CD4-positive, alpha-beta T cell (primary cell): ENCODE measurements around the gene ZSCAN16. TPM values are rescaled to one million over a fixed set of nuclear protein-coding genes. Genes with fewer than 3 reads are reported as not detected.
A peak's percentile ranks its signal among the peaks of the same experiment; 100 is the strongest.

ENCODE experiments used
- ATAC-seq: fragments of 200-7000 bp; cut with Tn5 transposase; one replicate; pipeline ENCODE4 v1.10.0; 2022; ENCODE audit warnings: mild to moderate bottlenecking; ENCODE audit not compliant: poor library complexity
- CTCF ChIA-PET: fragments of 350-600 bp; sonication (Branson Sonifier 250); formaldehyde crosslinking; loops from one replicate; lab custom pipeline; 2021; ENCODE audit warnings: antibody characterized with exemption, inconsistent platforms; lab: Charles Lee
- POLR2A ChIA-PET: fragments of 350-600 bp; sonication (Branson Sonifier 250); formaldehyde crosslinking; loops from one replicate; lab custom pipeline; 2021; ENCODE audit warnings: antibody characterized with exemption, inconsistent platforms; lab: Charles Lee
- DNase-seq, 14 experiments: peaks; one replicate each; pipeline ENCODE4 v3.0.0-alpha.2; 2013 to 2020; ENCODE audit warnings: mixed read lengths in 2 of 14
- H3K27ac ChIP-seq, 2 donors: one replicate each; pipeline versions ENCODE4 v1.5.1 to v1.7.0; 2013; ENCODE audit warnings: low read length in 2 of 2, low read depth in 1 of 2, mild to moderate bottlenecking in 1 of 2
- H3K27me3 ChIP-seq, 2 experiments: 1 replicate in 1 of 2; 2 replicates in 1 of 2; pipeline versions ENCODE4 v1.6.1 to v1.7.0; 2013; ENCODE audit warnings: low read length in 2 of 2, control low read depth in 1 of 2, mild to moderate bottlenecking in 1 of 2, moderate library complexity in 1 of 2; ENCODE audit not compliant: insufficient read depth in 2 of 2, control insufficient read depth in 1 of 2
- H3K36me3 ChIP-seq: one replicate; pipeline ENCODE4 v1.6.1; 2013; ENCODE audit warnings: low read length, control low read depth; ENCODE audit not compliant: insufficient read depth
- H3K4me1 ChIP-seq: one replicate; pipeline ENCODE4 v1.6.1; 2013; ENCODE audit warnings: low read length, control low read depth; ENCODE audit not compliant: insufficient read depth
- H3K4me3 ChIP-seq: one replicate; pipeline ENCODE4 v1.5.1; 2013; ENCODE audit warnings: mild to moderate bottlenecking, low read length, moderate library complexity
- H3K9me3 ChIP-seq, 2 experiments: 1 replicate in 1 of 2; 2 replicates in 1 of 2; pipeline versions ENCODE4 v1.6.1 to v1.7.0; 2013; ENCODE audit warnings: low read length in 2 of 2, mild to moderate bottlenecking in 2 of 2, control low read depth in 1 of 2, moderate library complexity in 1 of 2; ENCODE audit not compliant: control insufficient read depth in 1 of 2, insufficient read depth in 1 of 2
- H3K27ac Mint-ChIP-seq: one replicate; pipeline ENCODE4 v1.8.0; 2020; ENCODE audit warnings: mixed read lengths
- H3K27me3 Mint-ChIP-seq: one replicate; pipeline ENCODE4 v1.8.0; 2021; ENCODE audit warnings: mixed read lengths
- H3K36me3 Mint-ChIP-seq: one replicate; pipeline ENCODE4 v1.8.0; 2021; ENCODE audit warnings: low read depth, mixed read lengths
- H3K4me1 Mint-ChIP-seq: one replicate; pipeline ENCODE4 v1.8.0; 2021; ENCODE audit warnings: low read depth, mixed read lengths
- H3K4me3 Mint-ChIP-seq: one replicate; pipeline ENCODE4 v1.8.0; 2020; ENCODE audit warnings: mild to moderate bottlenecking, mixed read lengths
- H3K9me3 Mint-ChIP-seq: one replicate; pipeline ENCODE4 v1.8.0; 2020; ENCODE audit warnings: mixed read lengths
- CTCF ChIP-seq: fragments of 200-600 bp; IDR thresholded peaks from one replicate; pipeline ENCODE4 v1.8.0; 2022; ENCODE audit warnings: antibody characterized with exemption, mild to moderate bottlenecking
- intact Hi-C, 2 experiments: fragments of 100-400 bp; cut with DNase I in 1 of 2; cut with micrococcal nuclease in 1 of 2; formaldehyde crosslinking; loops; one replicate each; pipeline versions ENCODE4 v1.15.1 to v1.9.0; 2023 to 2025; cut with DNase I, micrococcal nuclease
- total RNA-seq, 174 experiments: library from RNA in 2 of 174; stranded (reverse) in 2 of 174; gene quantifications; one replicate each; pipeline ENCODE4 v1.2.3 and lab custom pipeline; 2021 to 2026

ZSCAN16 gene
- total RNA-seq, 2 experiments from 2014 or later = 7.3 to 7.4 TPM

DNA sequence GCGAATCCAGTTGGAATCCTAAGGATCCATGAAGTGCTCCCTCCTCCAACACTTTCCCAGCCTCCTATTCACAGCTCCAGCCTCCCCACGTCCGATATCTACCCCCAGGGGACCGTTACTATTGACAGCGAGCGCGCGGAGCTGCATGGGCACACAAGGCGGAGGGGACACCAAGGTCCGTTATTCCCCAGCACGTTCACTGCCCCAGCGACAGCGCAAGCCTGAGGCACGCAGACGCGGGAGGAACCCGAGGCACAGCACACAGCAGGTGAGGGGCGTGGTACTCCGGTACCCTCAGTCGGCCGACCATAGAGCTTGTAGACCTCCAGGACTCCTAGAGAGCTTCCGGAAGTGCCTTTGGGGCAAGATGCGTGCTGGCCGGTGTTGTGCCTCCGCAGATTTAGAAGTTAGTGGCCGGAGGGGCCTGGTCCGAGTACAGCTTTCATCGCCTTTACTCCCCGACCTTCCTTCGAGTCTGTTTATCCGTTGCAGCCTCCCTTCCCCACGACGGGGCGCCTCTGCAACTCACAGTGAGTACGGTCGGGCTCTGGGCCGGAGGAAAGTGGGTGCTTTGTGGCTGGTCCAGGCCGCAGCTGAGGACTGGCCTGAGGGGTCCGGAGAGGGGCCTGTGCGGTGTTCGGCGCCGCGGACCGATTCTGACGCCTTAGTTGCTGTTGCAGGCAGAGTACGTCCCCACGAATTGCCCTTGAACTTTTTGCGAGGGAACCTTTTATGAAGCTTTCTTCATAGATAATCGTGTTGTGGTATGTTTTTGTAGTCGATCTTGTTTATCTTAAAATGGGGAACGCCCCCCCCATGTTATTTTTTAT, 17.3 kb downstream of the ZSCAN16 start, which contains the start of gene ZKSCAN8:
TSS of gene ZKSCAN8 (plus strand) at position 384 of the 830 bp plus-strand sequence. CDS start 6,525 bp downstream, outside the sequence.
- TF ChIP-seq CTCF = no peak
- ATAC-seq = peak; percentile 74
- H3K27me3 Mint-ChIP-seq = no peaks in the 10 kb centered on the region
- Histone ChIP-seq H3K27ac (peak within 1 kb of the TSS; percentile 37 to 38), H3K27me3 (no peaks in the 10 kb centered on the region), H3K4me1 (peaks cover 37% of the 10 kb centered on the region), H3K36me3 (peaks cover 21% of the 10 kb centered on the region), H3K4me3 (peak within 1 kb of the TSS; percentile 71), H3K9me3 (no peaks in the 10 kb centered on the region)
- CTCF ChIA-PET = interaction anchor here (1.0 to 3.0 kb wide), 8 partner anchors 16 to 242 kb away, joined by 3 to 18 read pairs (median 6); partner anchors contain the start of genes ZKSCAN4 and ZSCAN16
- H3K4me1 Mint-ChIP-seq = peaks cover 78% of the 10 kb centered on the region
- peak; percentile 59 to 91 (median 70) for DNase-seq
- peak within 1 kb of the TSS; percentile 97 for H3K4me3 Mint-ChIP-seq
- intact Hi-C loops = loop anchor here (1.0 to 5.0 kb wide), 4 partner anchors 16 to 126 kb away; partner anchors contain the start of genes ZKSCAN4 (in 1 of the 2), ZSCAN16 (in 1 of the 2) and ZSCAN26 (in 1 of the 2)
- no peaks in the 10 kb centered on the region for H3K9me3 Mint-ChIP-seq
- H3K27ac Mint-ChIP-seq = peak within 1 kb of the TSS; percentile 95
- POLR2A ChIA-PET = interaction anchor here (0.8 to 7.9 kb wide), 23 partner anchors 12 to 1943 kb away, joined by 3 to 71 read pairs (median 6); partner anchors contain the start of genes ZKSCAN3, ZKSCAN4, ZNF165 and ZSCAN12
- peaks cover 49% of the 10 kb centered on the region for H3K36me3 Mint-ChIP-seq

DNA sequence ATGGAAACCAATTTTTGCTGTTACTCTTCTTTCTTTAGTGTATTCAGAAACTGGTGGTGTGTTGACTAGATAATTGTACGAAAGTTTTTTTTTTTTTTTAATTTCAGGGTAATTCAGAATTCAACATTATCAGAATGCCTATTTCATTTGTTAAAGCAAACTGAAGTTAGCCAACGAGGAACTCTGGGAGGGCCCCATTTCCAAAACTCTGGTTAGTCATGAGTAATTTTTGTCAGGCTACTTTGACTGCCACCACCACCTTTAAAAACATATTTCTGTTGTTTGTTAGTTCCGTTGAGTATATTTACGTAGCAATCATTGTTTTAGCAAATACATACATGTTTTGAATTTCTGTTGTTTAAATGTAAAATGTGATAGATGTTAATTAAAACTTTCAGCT, 18.0 kb downstream of the ZSCAN16 start:
- Histone ChIP-seq H3K27me3 (no peaks in the 10 kb centered on the region), H3K36me3 (peaks cover 21% of the 10 kb centered on the region), H3K27ac (peak overlapping the region in 1 of 2 donors; percentile 37), H3K4me1 (peaks cover 31% of the 10 kb centered on the region), H3K4me3 (peak overlapping the region; percentile 71), H3K9me3 (no peaks in the 10 kb centered on the region)
- ChIA-PET POLR2A (interaction anchor here (1.0 to 7.9 kb wide), 11 partner anchors 17 to 996 kb away, joined by 3 to 71 read pairs (median 14); partner anchors contain the start of genes ZKSCAN3, ZKSCAN4, ZSCAN12 and ZSCAN16), CTCF (interaction anchor here (1.0 to 3.0 kb wide), 10 partner anchors 8 to 241 kb away, joined by 3 to 18 read pairs (median 5); partner anchors contain the start of genes ZKSCAN4 and ZSCAN16)
- Mint-ChIP-seq H3K27ac (peak overlapping the region; percentile 95), H3K4me3 (peak overlapping the region; percentile 97), H3K9me3 (no peaks in the 10 kb centered on the region), H3K27me3 (no peaks in the 10 kb centered on the region), H3K4me1 (peaks cover 75% of the 10 kb centered on the region), H3K36me3 (peaks cover 49% of the 10 kb centered on the region)
- intact Hi-C loops = loop anchor here in 1 of 2 experiments (5.0 kb wide), 1 partner anchor 125 kb away; the partner anchor contains the start of gene ZSCAN26
- TF ChIP-seq CTCF = no peak
- DNase-seq (no peak), ATAC-seq (no peak)

DNA sequence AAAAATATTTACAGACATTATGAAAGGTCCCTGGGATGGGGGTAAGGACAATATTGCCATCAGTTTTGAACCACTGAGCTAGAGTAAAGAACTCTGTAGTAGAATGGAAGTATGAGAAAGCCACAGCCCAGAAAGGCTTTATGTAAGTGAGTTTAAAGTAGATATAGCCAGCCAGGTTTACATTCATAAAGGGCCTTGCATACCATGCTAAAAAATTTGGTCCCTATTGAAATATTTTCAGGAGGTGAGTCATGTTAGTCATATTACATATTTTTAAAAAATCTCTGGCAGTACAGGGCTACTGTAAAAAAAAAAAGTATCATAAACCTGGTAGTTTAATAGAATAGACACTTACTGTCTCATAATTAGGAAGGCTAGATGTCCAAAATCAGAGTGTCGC, 20.8 kb downstream of the ZSCAN16 start:
- H3K36me3 Mint-ChIP-seq = peaks cover 73% of the 10 kb centered on the region
- H3K27me3 Mint-ChIP-seq = no peaks in the 10 kb centered on the region
- ChIA-PET POLR2A (no interaction called here), CTCF (interaction anchor here (1.6 kb wide), 1 partner anchor 40 kb away, joined by 3 read pairs; no protein-coding TSS in a partner anchor)
- intact Hi-C loops = loop anchor here in 1 of 2 experiments (2.0 kb wide), 1 partner anchor 110 kb away; no protein-coding TSS in a partner anchor
- TF ChIP-seq CTCF = no peak
- H3K27ac Mint-ChIP-seq = no peak overlapping the region
- H3K4me3 Mint-ChIP-seq = peak overlapping the region; percentile 3
- H3K4me1 Mint-ChIP-seq = peaks cover 67% of the 10 kb centered on the region
- no peaks in the 10 kb centered on the region for H3K27me3 ChIP-seq
- H3K4me3 ChIP-seq = no peak overlapping the region
- peaks cover 14% of the 10 kb centered on the region for H3K4me1 ChIP-seq
- no peak overlapping the region for H3K27ac ChIP-seq
- no peak for ATAC-seq
- no peak for DNase-seq
- H3K9me3 Mint-ChIP-seq = no peaks in the 10 kb centered on the region
- H3K36me3 ChIP-seq = peaks cover 48% of the 10 kb centered on the region
- no peaks in the 10 kb centered on the region for H3K9me3 ChIP-seq
